HG03159 (cell line): Measurements from ENCODE around the gene SLC25A5.
A peak's percentile ranks its signal among the peaks of the same experiment; 100 is the strongest.
"Not testable (repeated sequence)": the region's sequence is repeated elsewhere in the genome, so short reads cannot be mapped to it uniquely, and the experiment has no call there.

Source experiments
- ATAC-seq: cut with Tn5 transposase; IDR thresholded peaks from one replicate; pipeline ENCODE4 v1.9.1; 2021; ENCODE audit warnings: mild to moderate bottlenecking, moderate library complexity; ENCODE audit not compliant: unreplicated experiment

The SLC25A5 gene

GRCh38 chrX:119502727-119503483 is 34.7 kb downstream of the SLC25A5 start:
- ATAC-seq: no peak

GRCh38 chrX:119503484-119503861 is 35.2 kb downstream of the SLC25A5 start:
- ATAC-seq: no peak

GRCh38 chrX:119505145-119505544 is 36.9 kb downstream of the SLC25A5 start:
- not testable (repeated sequence) for ATAC-seq

- no peak for ATAC-seq
Observed at GRCh38 chrX:119505945-119506344, 37.7 kb downstream of the SLC25A5 start.

- no peak for ATAC-seq
Observed at GRCh38 chrX:119507206-119507605, 39.0 kb downstream of the SLC25A5 start.

- peak; percentile 53 for ATAC-seq
Observed at GRCh38 chrX:119512146-119512800, 44.0 kb downstream of the SLC25A5 start.

GRCh38 chrX:119516157-119516702 is 48.0 kb downstream of the SLC25A5 start:
- peak; percentile 82 for ATAC-seq

- ATAC-seq: no peak
Observed at GRCh38 chrX:119518371-119518770, 50.1 kb downstream of the SLC25A5 start.
